Astrocyte (in vitro differentiated cells and primary cell): Measurements from ENCODE around the gene OR52B6.

ENCODE experiments used
- EZH2 ChIP-seq: IDR thresholded peaks from 2 replicates; pipeline ENCODE4 v1.6.1; 2012; ENCODE audit warnings: mild to moderate bottlenecking, low read length, inconsistent platforms; ENCODE audit not compliant: insufficient read depth
- TF ChIP-seq, protein P1 (sequence below): IDR thresholded peaks from 2 replicates; pipeline ENCODE4 v1.5.1; 2011; ENCODE audit warnings: low read depth, mild to moderate bottlenecking, inconsistent platforms, low read length, moderate library complexity; ENCODE audit not compliant: insufficient read depth

DNA sequence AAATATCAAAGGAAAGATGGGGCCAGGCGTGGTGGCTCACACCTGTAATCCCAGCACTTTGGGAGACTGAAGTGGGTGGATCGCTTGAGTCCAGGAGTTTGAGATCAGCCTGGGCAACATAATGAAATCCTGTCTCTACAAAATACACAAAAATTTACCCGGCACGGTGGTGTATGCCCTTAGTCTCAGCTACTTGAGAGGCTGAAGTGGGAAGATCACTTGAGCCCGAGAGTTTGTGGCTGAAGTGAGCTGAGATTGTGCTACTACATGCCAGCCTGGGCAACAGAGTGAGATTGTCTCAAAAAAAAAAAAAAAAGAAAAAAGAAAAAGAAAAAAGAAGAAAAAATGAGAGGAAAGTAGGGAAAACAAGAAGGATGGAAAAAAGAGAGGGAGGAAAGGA, 11.9 kb downstream of the OR52B6 start:
- TF ChIP-seq, protein P1, sequence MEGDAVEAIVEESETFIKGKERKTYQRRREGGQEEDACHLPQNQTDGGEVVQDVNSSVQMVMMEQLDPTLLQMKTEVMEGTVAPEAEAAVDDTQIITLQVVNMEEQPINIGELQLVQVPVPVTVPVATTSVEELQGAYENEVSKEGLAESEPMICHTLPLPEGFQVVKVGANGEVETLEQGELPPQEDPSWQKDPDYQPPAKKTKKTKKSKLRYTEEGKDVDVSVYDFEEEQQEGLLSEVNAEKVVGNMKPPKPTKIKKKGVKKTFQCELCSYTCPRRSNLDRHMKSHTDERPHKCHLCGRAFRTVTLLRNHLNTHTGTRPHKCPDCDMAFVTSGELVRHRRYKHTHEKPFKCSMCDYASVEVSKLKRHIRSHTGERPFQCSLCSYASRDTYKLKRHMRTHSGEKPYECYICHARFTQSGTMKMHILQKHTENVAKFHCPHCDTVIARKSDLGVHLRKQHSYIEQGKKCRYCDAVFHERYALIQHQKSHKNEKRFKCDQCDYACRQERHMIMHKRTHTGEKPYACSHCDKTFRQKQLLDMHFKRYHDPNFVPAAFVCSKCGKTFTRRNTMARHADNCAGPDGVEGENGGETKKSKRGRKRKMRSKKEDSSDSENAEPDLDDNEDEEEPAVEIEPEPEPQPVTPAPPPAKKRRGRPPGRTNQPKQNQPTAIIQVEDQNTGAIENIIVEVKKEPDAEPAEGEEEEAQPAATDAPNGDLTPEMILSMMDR: no peak
- no peak for TF ChIP-seq EZH2
